HG03460 (cell line): ENCODE results near the gene EID1.
"Not testable (repeated sequence)": the region's sequence is repeated elsewhere in the genome, so short reads cannot be mapped to it uniquely, and the experiment has no call there.

Experiments
- ATAC-seq: cut with Tn5 transposase; IDR thresholded peaks from one replicate; pipeline ENCODE4 v1.9.1; 2021; ENCODE audit not compliant: unreplicated experiment

The EID1 gene

GRCh38 chr15:48905847-48906246, 27.9 kb downstream of the EID1 start:
- ATAC-seq, result no peak

- ATAC-seq, result not testable (repeated sequence)
Observed at GRCh38 chr15:48909313-48909712, 31.4 kb downstream of the EID1 start.

DNA sequence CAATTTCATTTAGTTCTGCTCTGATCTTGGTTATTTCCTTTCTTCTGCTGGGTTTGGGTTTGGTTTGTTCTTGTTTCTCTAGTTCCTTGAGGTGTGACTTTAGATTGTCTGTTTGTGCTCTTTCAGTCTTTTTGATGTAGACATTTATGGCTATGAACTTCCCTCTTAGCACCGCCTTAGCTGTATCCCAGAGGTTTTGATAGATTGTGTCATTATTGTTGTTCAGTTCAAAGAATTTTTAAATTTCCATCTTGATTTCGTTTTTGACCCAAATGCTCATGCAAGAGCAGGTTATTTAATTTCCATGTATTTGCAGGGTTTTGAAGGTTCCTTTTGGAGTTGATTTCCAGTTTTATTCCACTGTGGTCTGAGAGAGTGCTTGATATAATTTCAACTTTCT, 32.6 kb downstream of the EID1 start:
- not testable (repeated sequence) for ATAC-seq

GRCh38 chr15:48913141-48913540, 35.2 kb downstream of the EID1 start:
- no peak for ATAC-seq

- no peak for ATAC-seq
Observed at GRCh38 chr15:48914717-48915116, 36.8 kb downstream of the EID1 start.

DNA sequence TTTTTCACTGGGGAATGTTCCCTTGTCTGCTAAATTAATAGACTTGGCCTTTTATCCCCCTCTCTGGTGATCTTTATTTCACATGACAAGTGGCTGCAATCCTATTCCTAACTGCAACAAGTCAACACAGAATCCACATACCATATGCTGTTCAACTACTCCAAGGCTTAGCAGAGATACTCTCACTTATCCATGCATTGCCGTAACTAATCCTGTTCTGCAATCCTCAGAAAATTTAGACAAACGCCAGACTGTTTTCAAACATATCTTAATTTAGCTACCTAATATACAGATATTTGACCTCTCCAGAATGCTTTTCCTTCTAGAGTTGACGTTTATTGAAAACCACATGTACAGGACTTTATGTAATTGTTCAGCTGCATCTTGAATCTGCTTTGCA, 37.9 kb downstream of the EID1 start:
- ATAC-seq, result no peak

DNA sequence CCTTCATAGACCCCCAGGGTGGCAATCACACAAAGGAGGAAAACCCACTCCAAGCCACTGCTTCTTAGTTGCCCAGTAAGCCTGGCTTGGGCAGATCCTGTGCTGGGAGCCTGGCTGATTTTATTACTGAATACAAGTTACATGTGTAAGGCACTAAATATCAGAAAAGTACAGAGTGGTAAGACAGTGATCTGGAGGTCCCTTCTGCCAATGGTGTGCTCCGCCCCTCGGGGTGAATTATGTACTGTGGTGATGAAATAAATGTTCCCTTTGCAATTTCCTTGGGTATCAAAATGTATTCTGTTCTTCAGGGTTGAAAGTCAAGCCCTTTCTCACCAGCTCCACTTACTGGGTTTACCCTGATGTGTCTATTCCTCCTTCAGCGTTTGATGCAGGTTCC, 38.8 kb downstream of the EID1 start:
- no peak for ATAC-seq

GRCh38 chr15:48922046-48922445, 44.1 kb downstream of the EID1 start:
- ATAC-seq, result no peak

DNA sequence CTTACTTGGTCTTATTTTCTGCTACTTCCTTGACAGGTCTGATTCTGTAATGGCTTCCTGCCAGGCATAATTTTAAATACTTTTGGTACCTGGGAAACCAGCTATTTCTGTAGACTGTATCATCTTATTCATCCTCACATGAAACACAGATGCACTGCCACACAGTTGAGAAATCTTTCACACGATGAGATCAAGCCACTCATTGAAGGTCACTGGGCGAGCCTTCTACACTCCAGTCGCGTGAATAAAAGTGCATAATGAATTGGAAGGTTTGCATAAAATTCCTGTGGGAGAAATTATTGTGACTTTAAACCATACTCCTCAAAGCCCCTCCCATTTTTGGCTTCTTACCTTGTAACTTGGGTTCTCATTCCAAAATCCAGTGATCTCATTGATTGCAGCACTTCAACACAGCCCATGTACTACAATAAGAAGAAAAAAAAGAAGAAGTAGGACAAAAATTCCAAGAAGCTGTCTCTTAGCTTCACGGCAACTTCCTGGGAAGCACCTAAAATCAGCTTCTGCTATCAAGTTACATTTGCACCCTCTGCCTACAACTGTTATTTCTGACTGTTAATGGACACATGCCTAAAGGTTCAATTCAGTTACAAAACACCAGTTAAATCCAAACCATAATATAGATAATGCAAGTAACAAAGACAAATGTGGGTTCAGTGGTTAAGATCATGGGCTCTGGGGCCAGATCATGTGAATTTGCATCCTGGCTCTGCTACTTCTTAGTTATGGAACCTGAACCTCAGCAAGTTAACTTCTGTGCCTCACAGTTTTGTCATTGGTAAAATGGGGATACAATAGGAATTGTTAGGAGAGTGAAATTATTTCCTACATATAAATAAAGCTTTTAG, 46.8 kb downstream of the EID1 start:
- no peak for ATAC-seq

GRCh38 chr15:48925714-48926223, 47.8 kb downstream of the EID1 start:
- no peak for ATAC-seq

GRCh38 chr15:48928877-48929538, 51.1 kb downstream of the EID1 start:
- no peak for ATAC-seq

DNA sequence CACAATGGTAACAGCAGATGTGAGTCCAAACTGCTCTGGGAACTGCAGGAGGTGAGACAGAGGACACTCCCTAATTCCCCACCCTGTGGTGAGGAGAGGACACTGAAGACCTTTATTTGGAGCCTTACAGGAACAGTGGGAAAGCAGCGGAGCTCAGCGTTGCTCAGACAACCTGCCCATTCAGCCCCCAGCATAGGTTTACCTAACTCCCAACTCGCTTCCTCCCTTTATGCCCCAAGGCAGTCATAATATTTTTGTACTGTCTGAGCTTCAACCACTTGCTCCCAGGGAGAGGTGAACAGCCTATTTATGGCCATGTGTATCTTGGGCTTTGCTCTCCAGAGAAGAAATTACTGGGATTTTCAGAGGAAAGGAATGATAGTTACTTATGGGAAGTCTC, 51.7 kb downstream of the EID1 start:
- ATAC-seq, result no peak
